SU-DHL-6 (cell line): ENCODE data around the gene MARK3.

Experiments
- CTCF ChIP-seq: fragments of 200-600 bp; sonication (generic); IDR thresholded peaks from one replicate; pipeline ENCODE4 v1.5.1; 2017; ENCODE audit warnings: antibody characterized with exemption, mild to moderate bottlenecking, low read length, moderate library complexity; ENCODE audit not compliant: insufficient read depth, poor library complexity, severe bottlenecking
- EZH2phosphoT487 ChIP-seq: fragments of 200-600 bp; sonication (generic), shearing (Covaris generic); conservative IDR thresholded peaks from 2 replicates; pipeline ENCODE4 v1.6.1; 2018; ENCODE audit warnings: mild to moderate bottlenecking, antibody characterized with exemption, low read length, moderate library complexity, mixed read lengths

DNA sequence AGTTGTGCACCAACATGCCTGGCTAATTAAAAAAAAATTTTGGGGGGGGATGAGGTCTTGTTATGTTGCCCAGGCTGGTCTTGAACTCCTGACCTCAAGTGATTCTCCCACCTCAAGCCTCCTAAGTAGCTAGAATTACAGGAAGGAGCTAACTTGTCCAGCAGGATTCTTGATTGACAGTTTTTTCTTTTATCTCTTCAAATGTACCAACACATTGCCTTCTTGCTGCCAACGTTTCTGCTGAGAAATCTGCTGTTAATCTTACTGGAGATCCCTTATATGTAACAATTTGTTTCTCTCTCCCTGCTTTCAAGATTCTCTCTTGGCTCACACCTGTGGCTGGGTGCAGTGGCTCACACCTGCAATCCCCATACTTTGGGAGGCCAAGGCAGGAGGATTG is 22.4 kb upstream of the MARK3 start:
- TF ChIP-seq CTCF (no peak), EZH2phosphoT487 (no peak)
